Left forelimb (tissue), 1 donor: ENCODE results near the gene SLC2A9.

Experiments
- DNase-seq: peaks from one replicate; pipeline ENCODE4 v3.0.0-alpha.2; 2018; ENCODE audit warnings: low spot score

Gene SLC2A9

GRCh38 chr4:10019521-10020051, 1.7 kb downstream of the SLC2A9 start:
- DNase-seq, result no peak

GRCh38 chr4:10018818-10019461, 2.4 kb downstream of the SLC2A9 start:
- DNase-seq, result peak; percentile 96

- no peak for DNase-seq
Measured at GRCh38 chr4:10017037-10017893, 4.0 kb downstream of the SLC2A9 start.

GRCh38 chr4:10016169-10016568, 5.1 kb downstream of the SLC2A9 start:
- DNase-seq, result no peak

GRCh38 chr4:10015140-10015753, 6.0 kb downstream of the SLC2A9 start:
- no peak for DNase-seq

- no peak for DNase-seq
Measured at GRCh38 chr4:10013722-10014121, 7.6 kb downstream of the SLC2A9 start.

- no peak for DNase-seq
Measured at GRCh38 chr4:10011885-10012284, 9.4 kb downstream of the SLC2A9 start.

GRCh38 chr4:10011277-10011676, 10.0 kb downstream of the SLC2A9 start:
- no peak for DNase-seq

GRCh38 chr4:10009861-10010500, 11.3 kb downstream of the SLC2A9 start:
- DNase-seq, result no peak

GRCh38 chr4:10008609-10009005, 12.7 kb downstream of the SLC2A9 start:
- DNase-seq, result no peak

GRCh38 chr4:10007793-10008608, 13.3 kb downstream of the SLC2A9 start:
- peak; percentile 86 for DNase-seq

- DNase-seq, result no peak
Measured at GRCh38 chr4:10007436-10007740, 13.9 kb downstream of the SLC2A9 start.

- DNase-seq, result no peak
Measured at GRCh38 chr4:10006601-10007435, 14.5 kb downstream of the SLC2A9 start.

GRCh38 chr4:10006231-10006600, 15.1 kb downstream of the SLC2A9 start:
- no peak for DNase-seq

- no peak for DNase-seq
Measured at GRCh38 chr4:10005632-10006031, 15.7 kb downstream of the SLC2A9 start.

- DNase-seq, result no peak
Measured at GRCh38 chr4:10003666-10004065, 17.6 kb downstream of the SLC2A9 start.

- no peak for DNase-seq
Measured at GRCh38 chr4:10002278-10002677, 19.0 kb downstream of the SLC2A9 start.

GRCh38 chr4:10001757-10002156, 19.5 kb downstream of the SLC2A9 start:
- DNase-seq, result no peak

GRCh38 chr4:9999956-10000561, 21.2 kb downstream of the SLC2A9 start:
- no peak for DNase-seq

GRCh38 chr4:9997886-9998285, 23.4 kb downstream of the SLC2A9 start:
- DNase-seq, result no peak
